Pulmonary artery endothelial cell (primary cell): Measurements from ENCODE around the gene RTBDN. TPM values are rescaled to one million over a fixed set of nuclear protein-coding genes. Genes with fewer than 3 reads are reported as not detected.

Experiments used
- DNase-seq: peaks from one replicate; pipeline ENCODE4 v3.0.0-alpha.2; 2011; ENCODE audit warnings: low read depth, low spot score
- total RNA-seq: library from RNA; depleted of rRNA; stranded (reverse); fragments of >200 nt; gene quantifications from 2 replicates; pipeline ENCODE4 v1.2.3, GENCODE V29; 2014

RTBDN gene
- total RNA-seq: not detected in 2 replicates

DNA sequence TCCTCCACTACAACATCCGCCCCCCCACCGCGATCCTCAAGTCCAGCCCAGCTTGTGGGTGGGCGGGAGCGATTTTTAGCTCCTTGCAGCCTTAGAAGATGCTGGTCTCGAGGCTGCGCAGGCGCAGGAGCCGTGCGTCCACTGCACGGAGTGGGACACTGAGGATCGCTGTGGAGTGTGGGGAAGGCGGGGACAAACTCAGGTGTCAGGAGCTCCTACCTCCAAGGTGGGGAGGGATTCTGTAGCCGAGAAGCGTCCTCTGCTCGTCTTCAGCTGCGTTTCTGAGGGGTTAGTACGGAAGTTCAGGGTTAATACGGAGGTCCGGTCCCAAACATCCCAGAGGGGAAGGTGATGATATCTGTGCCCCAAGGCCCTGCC lies at the start of gene RTBDN:
TSS of gene RTBDN (minus strand) at position 14 of the 378 bp plus-strand sequence. CDS start 4,600 bp downstream, outside the sequence.
- DNase-seq: no peak

DNA sequence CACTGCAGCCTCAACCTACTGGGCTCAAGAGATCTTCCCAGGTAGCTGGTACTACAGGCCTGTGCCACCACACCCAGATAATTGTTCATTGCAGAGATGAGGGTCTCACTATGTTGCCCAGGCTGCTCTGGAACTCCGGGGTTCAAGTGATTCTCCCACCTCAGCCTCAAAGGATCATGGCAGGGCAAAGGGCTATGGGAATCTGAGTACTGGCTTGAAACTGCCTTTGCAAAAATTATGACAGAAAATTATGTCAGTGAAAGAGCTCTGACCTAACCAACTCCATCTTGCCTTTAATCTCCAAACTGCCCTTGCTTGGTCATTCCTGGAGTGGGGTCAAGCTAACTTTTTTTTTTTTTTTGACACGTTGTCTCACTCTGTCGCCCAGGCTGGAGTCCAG lies 48.2 kb upstream of the RTBDN start:
- DNase-seq: no peak

DNA sequence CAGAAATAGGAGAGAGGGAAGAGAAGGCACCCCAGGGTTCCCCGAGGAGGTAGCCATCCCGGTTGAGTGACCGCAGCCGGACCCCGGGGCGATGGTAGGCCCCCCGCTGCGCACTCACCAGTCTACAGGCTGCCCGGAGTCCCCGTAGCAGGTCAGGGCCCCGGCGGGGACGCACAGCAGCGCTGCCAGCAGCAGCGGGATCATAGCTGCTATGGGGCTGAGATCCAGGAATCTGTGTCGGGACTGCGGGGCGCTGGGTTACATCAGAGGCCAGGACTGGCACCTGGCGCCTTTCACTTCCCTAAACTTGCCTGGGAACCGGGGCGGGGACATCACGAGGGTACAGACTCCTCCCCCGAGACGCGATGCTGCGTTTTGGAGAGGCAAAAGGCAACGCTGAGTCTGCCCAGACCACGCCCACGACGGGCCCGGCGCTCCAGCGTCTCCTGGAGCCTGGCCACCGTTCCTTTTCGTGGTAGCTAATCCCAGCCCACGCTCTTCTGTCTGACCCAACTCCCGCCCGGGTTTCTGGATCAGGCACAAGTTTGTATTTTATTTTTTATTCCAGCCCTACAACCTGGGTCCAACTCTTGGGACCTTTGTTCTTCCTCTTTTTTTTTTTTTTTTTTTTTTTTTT lies 46.9 kb upstream of the RTBDN start, which contains the start of gene DNASE2:
TSS of gene DNASE2 (minus strand) at position 278 of the 637 bp plus-strand sequence. CDS start at position 204, 74 bp downstream.
- no peak for DNase-seq

DNA sequence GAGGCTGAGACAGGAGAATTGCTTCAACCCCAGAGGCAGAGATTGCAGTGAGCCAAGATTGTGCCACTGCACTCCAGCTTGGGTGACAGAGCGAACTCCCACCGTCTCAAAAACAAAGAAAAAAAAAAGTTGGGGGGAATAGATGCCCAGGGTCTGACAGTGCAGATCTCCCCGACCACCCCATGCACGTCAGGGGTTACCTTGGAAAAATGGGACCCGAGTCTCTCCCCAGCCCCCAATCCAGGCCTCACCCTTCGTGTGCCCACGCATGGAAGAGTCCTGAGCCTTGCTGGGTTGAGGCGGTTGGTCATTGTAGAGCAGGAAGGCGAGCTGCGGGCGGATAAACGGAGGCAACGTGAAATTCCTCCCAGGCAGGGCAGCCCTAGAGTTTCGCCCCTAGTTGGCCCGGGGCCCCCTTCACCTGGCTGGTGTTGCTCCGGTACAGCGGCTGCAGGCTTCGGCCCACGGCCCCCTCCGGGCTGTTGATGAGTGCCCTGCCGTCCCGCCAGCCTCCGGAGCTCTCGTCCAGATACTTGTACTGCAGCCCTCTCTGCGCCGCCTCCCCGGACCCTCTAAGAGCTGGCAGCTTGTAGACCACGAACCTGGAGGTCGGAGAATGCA lies 46.3 kb upstream of the RTBDN start:
- no peak for DNase-seq

DNA sequence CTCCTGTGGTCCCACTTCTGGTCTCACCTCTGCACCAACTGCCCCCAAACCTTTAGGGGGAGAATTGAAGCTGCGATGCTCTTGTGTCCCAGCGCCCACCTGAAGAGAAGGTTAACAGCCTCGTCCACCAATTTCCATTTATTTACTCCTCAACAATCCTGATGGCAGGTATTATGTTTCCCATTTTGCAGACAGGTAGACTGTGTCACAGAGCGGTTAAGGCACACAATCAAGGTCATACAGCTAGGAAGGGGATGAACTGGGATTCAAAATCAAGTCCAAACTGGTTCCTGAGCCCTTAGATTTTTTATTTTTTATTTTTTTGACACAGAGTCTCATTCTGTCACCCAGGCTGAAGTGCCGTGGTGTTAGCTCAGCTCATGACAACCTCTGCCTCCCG lies 40.7 kb upstream of the RTBDN start:
- DNase-seq: no peak

DNA sequence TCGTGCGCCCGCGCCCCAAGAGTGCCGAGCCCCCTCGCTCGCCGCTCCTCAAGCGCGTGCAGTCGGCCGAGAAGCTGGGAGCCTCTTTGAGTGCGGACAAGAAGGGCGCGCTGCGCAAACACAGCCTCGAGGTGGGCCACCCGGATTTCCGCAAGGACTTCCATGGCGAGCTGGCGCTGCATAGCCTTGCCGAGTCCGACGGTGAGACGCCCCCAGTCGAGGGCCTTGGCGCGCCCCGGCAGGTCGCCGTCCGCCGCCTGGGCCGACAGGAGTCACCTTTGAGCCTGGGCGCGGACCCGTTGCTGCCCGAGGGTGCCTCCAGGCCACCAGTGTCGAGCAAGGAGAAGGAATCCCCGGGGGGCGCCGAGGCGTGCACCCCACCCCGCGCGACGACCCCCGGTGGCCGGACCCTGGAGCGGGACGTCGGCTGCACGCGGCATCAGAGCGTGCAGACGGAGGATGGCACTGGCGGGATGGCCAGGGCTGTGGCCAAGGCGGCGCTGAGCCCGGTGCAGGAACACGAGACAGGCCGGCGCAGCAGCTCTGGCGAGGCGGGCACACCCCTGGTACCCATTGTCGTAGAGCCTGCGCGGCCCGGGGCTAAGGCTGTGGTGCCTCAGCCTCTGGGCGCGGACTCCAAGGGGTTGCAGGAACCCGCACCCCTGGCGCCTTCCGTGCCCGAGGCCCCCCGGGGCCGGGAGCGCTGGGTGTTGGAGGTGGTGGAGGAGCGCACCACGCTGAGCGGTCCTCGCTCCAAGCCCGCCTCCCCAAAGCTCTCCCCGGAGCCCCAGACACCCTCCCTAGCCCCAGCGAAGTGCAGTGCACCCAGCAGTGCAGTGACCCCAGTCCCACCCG lies 39.7 kb upstream of the RTBDN start:
- no peak for DNase-seq

DNA sequence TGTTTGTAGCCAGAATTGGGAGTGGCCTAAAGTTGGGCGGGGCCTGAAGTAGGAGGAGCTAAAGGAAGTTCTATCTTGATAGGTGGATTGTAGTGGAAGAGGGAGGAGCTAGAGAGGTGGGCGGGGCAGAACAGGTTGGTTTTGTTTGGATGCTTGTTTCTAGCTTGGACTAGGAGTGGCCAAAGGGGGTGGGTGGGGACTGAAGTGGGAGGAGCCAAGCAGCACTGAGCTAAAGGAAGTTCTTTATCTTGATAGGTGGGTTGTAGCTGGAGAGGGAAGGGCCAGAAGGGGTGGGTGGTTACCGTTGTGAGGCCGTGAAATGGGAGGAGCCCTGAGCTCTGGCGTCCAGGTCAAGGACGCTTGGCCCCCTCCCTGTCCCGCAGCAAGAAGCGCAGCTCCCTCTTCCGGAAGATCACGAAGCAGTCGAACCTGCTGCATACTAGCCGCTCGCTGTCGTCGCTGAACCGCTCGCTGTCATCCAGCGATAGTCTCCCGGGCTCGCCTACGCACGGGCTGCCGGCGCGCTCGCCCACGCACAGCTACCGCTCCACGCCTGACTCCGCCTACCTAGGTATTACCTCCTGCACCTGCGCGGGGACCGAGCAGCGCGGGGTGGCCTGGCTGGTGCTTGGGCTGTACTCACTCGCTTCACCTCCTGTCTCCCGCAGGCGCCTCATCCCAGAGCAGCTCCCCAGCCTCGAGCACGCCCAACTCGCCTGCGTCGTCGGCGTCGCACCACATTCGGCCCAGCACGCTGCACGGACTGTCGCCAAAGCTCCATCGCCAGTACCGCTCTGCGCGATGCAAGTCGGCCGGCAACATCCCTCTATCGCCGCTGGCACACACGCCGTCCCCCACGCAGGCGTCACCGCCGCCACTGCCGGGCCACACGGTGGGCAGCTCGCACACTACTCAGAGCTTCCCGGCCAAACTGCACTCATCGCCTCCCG lies 38.8 kb upstream of the RTBDN start:
- DNase-seq: no peak

DNA sequence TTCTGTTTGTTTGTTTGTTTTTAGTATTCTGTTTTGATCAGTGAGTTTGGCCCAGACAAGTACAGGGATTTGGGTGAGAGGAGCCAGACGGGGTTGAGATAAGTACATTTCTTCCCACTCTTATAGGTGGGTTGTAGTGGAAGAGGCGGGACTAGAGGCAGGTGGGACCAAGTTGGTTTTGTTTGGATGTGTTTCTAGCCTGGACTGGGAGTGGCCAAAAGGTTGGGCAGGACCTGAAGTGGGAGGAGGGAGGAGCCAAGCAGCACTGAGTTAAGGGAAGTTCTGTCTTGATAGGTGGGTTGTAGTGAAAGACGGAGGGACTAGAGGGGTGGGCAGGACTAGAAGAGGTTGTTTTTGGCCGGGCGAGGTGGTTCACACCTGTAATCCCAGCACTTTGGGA lies 37.9 kb upstream of the RTBDN start:
- no peak for DNase-seq

DNA sequence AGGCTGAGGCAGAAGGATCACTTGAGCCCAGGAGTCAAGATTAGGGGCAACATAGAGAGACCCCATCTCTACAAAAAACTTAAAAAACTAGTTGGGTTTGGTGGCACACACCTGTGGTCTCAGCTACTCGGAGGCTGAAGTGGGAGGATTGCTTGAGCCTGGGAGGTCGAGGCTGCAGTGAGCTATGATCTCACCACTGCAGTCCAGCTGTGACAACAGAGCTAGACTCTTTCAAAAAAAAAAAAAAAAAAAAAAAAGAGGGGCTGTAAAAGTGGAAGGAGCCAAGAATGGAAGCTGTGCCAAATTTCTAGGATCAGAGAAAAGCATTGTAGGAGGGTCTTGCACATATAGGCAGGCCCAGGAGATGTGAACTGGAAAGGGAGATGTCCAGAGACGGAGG lies 37.3 kb upstream of the RTBDN start:
- no peak for DNase-seq

DNA sequence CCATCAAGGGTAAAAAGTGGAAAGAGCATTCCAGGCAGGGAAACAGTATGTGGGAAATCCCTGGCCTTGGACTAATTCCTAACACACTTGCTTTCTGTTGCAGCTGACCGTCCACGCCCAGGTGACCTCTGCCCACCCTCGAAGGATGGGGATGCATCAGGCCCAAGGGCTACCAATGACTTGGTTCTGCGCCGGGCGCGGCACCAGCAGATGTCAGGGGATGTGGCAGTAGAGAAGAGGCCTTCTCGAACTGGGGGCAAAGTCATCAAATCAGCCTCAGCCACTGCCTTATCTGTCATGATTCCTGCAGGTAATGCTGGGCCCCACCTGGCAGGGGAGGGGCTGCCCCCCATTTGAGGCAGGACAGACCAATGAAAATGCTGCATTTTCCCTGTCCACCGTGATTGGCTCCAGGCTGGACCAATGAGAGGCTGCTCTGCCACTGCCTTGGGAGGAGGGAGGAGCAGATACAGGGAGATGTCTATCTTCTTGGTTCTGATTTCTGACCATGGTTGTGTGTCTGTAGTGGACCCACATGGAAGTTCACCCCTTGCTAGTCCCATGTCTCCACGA lies 34.2 kb upstream of the RTBDN start:
- no peak for DNase-seq

DNA sequence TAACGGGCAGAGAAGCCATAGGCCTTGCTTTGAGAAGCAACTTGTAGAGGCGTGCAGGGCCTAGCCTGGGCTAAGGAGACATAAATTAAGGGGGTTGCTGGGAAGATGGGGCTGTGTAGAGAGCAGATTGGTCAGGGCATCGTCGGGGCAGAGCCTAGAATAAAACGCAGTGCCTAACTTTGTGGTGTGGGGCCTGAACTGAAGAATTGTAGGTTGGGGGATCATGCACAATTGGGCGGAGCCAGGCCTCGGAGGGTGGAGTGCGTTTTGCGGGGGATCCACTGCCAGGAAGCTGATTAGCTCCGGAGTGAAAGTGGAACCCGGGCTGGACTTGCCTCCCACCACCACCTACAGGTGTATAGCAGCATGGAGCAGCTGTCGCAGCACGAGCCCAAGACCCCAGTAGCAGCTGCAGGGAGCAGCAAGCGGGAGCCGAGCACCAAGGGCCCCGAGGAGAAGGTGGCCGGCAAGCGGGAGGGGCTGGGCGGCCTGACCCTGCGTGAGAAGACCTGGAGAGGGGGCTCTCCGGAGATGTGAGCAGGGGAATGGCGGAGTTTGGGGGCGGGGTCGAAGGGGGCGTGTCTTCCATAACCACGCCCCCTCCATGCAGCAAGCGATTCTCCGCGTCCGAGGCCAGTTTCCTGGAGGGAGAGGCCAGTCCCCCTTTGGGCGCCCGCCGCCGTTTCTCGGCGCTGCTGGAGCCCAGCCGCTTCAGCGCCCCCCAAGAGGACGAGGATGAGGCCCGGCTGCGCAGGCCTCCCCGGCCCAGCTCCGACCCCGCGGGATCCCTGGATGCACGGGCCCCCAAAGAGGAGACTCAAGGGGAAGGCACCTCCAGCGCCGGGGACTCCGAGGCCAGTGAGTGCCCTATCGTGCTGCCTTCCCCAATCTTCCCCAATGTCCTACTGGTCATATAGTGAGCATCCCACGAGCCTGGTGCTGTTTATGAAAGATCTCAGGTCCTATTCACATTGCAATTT lies 33.0 kb upstream of the RTBDN start:
- no peak for DNase-seq

DNA sequence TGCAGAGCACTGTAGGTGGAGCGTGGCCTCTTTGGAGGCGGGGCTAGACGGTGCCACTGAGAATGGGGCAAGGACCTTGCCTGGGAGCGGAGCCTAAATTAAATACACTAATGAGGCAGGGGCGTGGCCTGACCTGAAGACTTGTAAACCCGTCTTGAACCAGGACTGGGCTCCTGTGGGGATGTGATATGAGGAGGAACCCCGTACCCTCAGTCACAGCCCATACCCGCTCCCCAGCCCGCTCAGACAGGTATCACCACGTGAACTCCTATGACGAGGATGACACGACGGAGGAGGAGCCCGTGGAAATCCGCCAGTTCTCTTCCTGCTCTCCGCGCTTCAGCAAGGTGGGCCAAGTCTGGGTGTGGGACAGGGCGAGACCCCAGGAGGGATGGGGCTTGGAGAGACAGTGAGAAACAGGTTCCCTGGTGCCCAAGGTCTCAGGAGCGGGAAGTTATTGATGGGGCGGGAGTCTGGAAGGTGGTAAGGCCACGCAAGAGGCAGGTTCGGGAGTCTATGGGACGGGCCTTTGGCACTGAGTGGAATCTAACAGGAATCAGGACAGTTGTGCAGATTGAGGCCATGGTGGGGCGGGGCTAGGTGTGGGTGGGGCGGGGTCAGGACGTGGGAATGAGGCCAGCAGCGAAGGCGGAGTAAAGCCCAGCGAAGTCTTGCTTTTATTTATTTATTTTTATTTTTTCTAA lies 32.2 kb upstream of the RTBDN start:
- DNase-seq: no peak

DNA sequence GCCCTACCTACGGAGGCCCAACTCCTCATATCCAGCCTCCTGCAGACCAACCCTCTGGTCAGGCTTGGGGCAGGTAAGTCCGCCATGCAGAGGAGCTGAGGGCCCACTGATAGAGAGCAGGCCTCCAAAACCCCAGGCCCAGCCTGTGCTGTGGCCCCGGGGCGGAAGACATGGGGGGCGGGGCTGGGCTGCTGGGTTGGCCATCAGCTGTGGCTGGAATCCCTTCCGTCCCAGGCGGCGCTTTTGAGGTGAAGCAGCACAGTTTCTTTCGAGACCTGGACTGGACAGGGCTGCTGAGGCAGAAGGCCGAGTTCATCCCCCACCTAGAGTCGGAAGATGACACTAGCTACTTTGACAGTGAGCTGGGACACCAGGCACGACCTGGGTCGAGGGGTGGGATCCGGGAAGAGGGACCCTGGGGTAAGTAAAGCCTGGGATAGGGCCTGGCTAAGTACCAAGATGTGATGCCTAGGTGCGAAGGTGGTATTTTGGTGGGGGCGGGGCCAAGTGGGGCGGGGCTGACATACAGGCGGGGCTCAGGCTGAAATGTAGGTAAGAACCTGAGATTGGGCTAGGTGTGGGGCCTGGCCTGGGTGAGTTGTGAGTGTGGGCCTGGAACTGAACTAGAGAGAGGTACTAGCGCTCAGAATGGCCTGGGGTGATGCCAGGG lies 31.5 kb upstream of the RTBDN start:
- no peak for DNase-seq

DNA sequence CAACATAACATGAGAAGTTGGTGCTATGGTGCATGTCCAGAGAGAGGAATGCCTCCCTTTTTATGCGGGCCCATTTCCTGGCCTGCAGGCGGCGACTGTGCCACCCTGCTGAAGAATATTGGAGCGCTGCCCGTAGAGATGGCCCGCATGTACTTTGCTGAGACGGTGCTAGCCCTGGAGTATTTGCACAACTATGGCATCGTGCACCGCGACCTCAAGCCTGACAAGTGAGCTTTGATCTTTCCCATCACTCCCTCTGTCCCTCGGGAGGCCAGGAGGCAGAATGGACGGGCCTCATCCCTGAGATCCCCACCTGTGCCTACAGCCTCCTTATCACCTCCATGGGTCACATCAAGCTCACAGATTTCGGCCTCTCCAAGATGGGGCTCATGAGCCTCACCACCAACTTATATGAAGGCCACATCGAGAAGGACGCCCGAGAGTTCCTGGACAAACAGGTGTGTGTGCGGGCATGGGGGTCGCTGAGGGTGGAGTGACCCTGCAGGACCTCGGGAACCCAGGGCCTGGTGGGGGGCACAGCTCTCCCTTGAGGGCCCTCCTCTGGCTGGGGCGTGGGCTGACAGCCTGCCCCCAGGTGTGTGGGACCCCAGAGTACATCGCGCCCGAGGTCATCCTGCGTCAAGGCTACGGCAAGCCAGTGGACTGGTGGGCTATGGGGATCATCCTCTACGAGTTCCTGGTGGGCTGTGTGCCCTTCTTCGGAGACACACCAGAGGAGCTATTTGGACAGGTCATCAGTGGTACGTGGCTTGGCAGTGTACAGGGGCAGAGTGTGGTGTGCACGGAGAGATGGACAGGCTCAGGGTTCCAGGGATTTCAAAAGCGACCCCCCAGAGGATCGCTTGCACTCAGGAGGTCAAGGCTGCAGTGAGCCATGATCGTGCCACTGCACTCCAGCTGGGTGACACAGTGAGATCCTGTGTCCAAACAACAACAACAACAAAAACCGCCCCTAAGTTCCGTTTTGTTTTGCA lies 30.6 kb upstream of the RTBDN start:
- no peak for DNase-seq

DNA sequence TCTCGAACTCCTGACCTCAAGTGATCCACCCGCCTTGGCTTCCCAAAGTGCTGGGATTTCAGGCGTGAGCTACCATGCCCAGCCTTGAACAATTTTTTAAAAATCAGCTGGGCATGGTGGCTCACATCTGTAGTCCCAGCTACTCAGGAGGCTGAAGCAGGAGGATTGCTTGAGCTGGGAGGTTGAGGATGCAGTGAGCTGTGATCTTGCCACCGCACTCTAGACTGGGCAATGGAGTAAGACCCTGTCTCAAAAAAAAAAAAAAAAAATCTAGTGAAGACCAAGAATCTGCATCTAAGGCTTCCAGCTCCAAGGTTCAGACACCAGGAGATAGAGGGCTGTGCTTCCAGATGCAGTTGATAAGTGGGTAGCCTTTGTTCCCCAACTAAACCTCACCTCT lies 29.8 kb upstream of the RTBDN start:
- no peak for DNase-seq

DNA sequence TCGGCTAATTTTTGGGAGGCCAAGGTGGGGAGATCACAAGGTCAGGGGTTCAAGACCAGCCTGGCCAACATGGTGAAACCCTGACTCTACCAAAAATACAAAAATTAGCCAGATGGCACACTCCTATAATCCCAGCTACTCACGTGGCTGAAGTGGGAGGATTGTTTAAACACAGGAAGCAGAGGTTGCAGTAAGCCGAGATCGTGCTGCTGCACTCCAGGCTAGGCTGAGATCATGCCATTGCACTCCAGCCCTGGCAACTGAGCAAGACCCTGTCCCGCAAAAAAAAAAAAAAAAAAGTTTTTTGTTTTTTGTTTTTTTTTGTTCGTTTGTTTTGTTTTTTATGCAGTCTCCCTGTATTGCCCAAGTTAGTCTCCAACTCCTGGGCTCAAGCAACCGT lies 25.2 kb upstream of the RTBDN start:
- DNase-seq: no peak
